Ovary (tissue), 9 donors: ENCODE data around the gene KRT71. TPM values are rescaled to one million over a fixed set of nuclear protein-coding genes. Genes with fewer than 3 reads are reported as not detected.

Source experiments
- DNase-seq, 5 donors: peaks; one replicate each; pipeline ENCODE4 v3.0.0-alpha.2; 2019 to 2020
- H3K27ac ChIP-seq, 2 donors: fragments of 200-600 bp; one replicate each; pipeline versions ENCODE4 v1.5.1 to v1.8.0; 2019 to 2022
- H3K27me3 ChIP-seq: fragments of 200-600 bp; one replicate; pipeline ENCODE4 v1.8.0; 2022
- H3K36me3 ChIP-seq: fragments of 200-600 bp; sonication (generic); one replicate; pipeline ENCODE4 v1.5.1; 2019
- H3K4me1 ChIP-seq: one replicate; pipeline ENCODE4 v1.8.1; 2013; ENCODE audit warnings: mild to moderate bottlenecking, moderate library complexity; ENCODE audit not compliant: insufficient read depth
- H3K4me3 ChIP-seq: fragments of 200-600 bp; sonication (generic); one replicate; pipeline ENCODE4 v1.5.1; 2017
- H3K9me3 ChIP-seq, 2 donors: fragments of 200-600 bp in 1 of 2; sonication (generic) in 1 of 2; one replicate each; pipeline versions ENCODE4 v1.5.1 to v1.8.1; 2013 to 2019; ENCODE audit warnings: mild to moderate bottlenecking in 1 of 2, moderate library complexity in 1 of 2
- CTCF ChIP-seq, 3 donors: fragments of 450-650 bp in 2 of 3; fragments of 200-600 bp in 1 of 3; IDR thresholded peaks; one replicate each; pipeline versions ENCODE4 v1.5.1 to v1.8.0; 2016 to 2022; ENCODE audit warnings: antibody characterized with exemption in 3 of 3, mild to moderate bottlenecking in 1 of 3
- EP300 ChIP-seq: sonication (generic); formaldehyde crosslinking; IDR thresholded peaks from one replicate; pipeline ENCODE4 v1.6.1; 2017; ENCODE audit warnings: antibody characterized with exemption
- POLR2A ChIP-seq: fragments of 450-650 bp; IDR thresholded peaks from one replicate; pipeline ENCODE4 v1.6.1; 2017; ENCODE audit warnings: antibody characterized with exemption, mild to moderate bottlenecking, moderate library complexity
- WGBS, 3 donors: extraction: QIAGEN DNeasy Blood & Tissue Kit in 1 of 3; methylation state at CpG; one replicate each; pipeline versions ENCODE4 v1.1.5 to v1.1.7; 2013 to 2017; 5-methylcytosine and 5-hydroxymethylcytosine counted together
- intact Hi-C, 4 donors: fragments of 100-400 bp; cut with DNase I; formaldehyde crosslinking; loops; one replicate each; pipeline versions ENCODE4 v1.11.0 to v1.15.1; 2022 to 2023
- polyA plus RNA-seq, 2 donors: library from polyadenylated mRNA; stranded (reverse); fragments of 200-250 nt in 1 of 2; fragments of 350-450 nt in 1 of 2; fragmentation: Illumina TruSeq in 1 of 2; extraction: RNeasy Lipid Tissue Mini Kit (QIAGEN cat#74804) in 1 of 2; gene quantifications; one replicate each; pipeline ENCODE4 v1.2.3, GENCODE V29; 2013 to 2014
- total RNA-seq, 7 donors: library from RNA; depleted of rRNA in 2 of 7; stranded (reverse); fragments of >200 nt in 2 of 7; fragmentation: NEBNext Ultra II Directional in 3 of 7; extraction: Animal tissue kit (Norgen Biotek cat#: 25700) in 3 of 7; gene quantifications; one replicate each; pipeline versions ENCODE4 v1.1.0 to v1.2.4, GENCODE V29; 2016 to 2023
- donor health status: DM: no; HTN: no; CAD: no; lungs with moderate emphysema.
- donor health status: DM: no; HTN: no; CAD: no.
- donor health status: Bipolar disorder and iron deficiency.
- donor health status: DM: yes; HTN: yes; CAD: no.
- donor health status: DM: no; HTN: no; CAD: no.
- donor health status: DM: yes; HTN: yes; CAD: no.

Gene KRT71
- total and polyA plus RNA-seq, 9 donors, result not detected

- intact Hi-C loops, result no loop called here
- no peaks in the 10 kb centered on the region for H3K36me3 ChIP-seq
- no peaks in the 10 kb centered on the region for H3K27me3 ChIP-seq
- H3K4me1 ChIP-seq, result no peaks in the 10 kb centered on the region
- 40 to 43% (median 43%) methylated on average over 3 of the region's 3 CpGs for WGBS, 3 donors
- no peak overlapping the region for H3K4me3 ChIP-seq
- DNase-seq, result no peak
- TF ChIP-seq POLR2A, result no peak
- TF ChIP-seq CTCF (IDR thresholded peaks at IDR 0.05), result no peak
- no peak for TF ChIP-seq EP300
- no peak overlapping the region for H3K27ac ChIP-seq
- no peaks in the 10 kb centered on the region for H3K9me3 ChIP-seq
These were observed 9.0 kb upstream of the KRT71 start for GRCh38 chr12:52561880-52562449.

GRCh38 chr12:52559979-52560378 is 7.0 kb upstream of the KRT71 start:
- H3K9me3 ChIP-seq, result no peaks in the 10 kb centered on the region
- no peak for DNase-seq
- no peaks in the 10 kb centered on the region for H3K4me1 ChIP-seq
- no peaks in the 10 kb centered on the region for H3K27me3 ChIP-seq
- TF ChIP-seq POLR2A, result no peak
- no peak for TF ChIP-seq CTCF (IDR thresholded peaks at IDR 0.05)
- TF ChIP-seq EP300, result no peak
- H3K4me3 ChIP-seq, result no peak overlapping the region
- no peaks in the 10 kb centered on the region for H3K36me3 ChIP-seq
- H3K27ac ChIP-seq, result no peak overlapping the region
- intact Hi-C loops, result no loop called here
- WGBS, 3 donors, result 66 to 78% (median 77%) methylated on average over 4 of the region's 4 CpGs

GRCh38 chr12:52558781-52559445 is 6.0 kb upstream of the KRT71 start:
- Histone ChIP-seq H3K4me3 (no peak overlapping the region), H3K27me3 (no peaks in the 10 kb centered on the region), H3K9me3 (no peaks in the 10 kb centered on the region), H3K36me3 (no peaks in the 10 kb centered on the region), H3K27ac (no peak overlapping the region), H3K4me1 (no peaks in the 10 kb centered on the region)
- 61 to 76% (median 72%) methylated on average over 8 of the region's 8 CpGs for WGBS, 3 donors
- no peak for DNase-seq
- intact Hi-C loops, result no loop called here
- no peak for TF ChIP-seq CTCF (IDR thresholded peaks at IDR 0.05)
- TF ChIP-seq EP300, result no peak
- TF ChIP-seq POLR2A, result no peak

GRCh38 chr12:52557476-52557875 is 4.5 kb upstream of the KRT71 start:
- Histone ChIP-seq H3K4me3 (no peak overlapping the region), H3K9me3 (no peaks in the 10 kb centered on the region), H3K4me1 (no peaks in the 10 kb centered on the region), H3K27ac (no peak overlapping the region), H3K27me3 (no peaks in the 10 kb centered on the region), H3K36me3 (no peaks in the 10 kb centered on the region)
- TF ChIP-seq EP300 (no peak), POLR2A (no peak), CTCF (IDR thresholded peaks at IDR 0.05) (no peak)
- intact Hi-C loops, result no loop called here
- DNase-seq, result no peak
- 47 to 62% (median 54%) methylated on average over 2 of the region's 2 CpGs for WGBS, 3 donors
